Fibroblast of skin of right quadriceps (primary cell): ENCODE measurements around the gene NDC1.
"Not testable (repeated sequence)": the region's sequence is repeated elsewhere in the genome, so short reads cannot be mapped to it uniquely, and the experiment has no call there.

ENCODE experiments used
- DNase-seq: peaks from one replicate; pipeline ENCODE4 v3.0.0-alpha.2; 2013

The NDC1 gene

GRCh38 chr1:53837924-53838653 lies at the start of gene NDC1:
Gene NDC1 (minus strand): TSS chr1:53838296. CDS start chr1:53838261, 35 bp downstream.
- peak; percentile 95 for DNase-seq

GRCh38 chr1:53883600-53883999 lies 45.5 kb upstream of the NDC1 start:
- DNase-seq = not testable (repeated sequence)

GRCh38 chr1:53881853-53882252 lies 43.8 kb upstream of the NDC1 start:
- DNase-seq = not testable (repeated sequence)

GRCh38 chr1:53878492-53879105 lies 40.5 kb upstream of the NDC1 start:
- DNase-seq = peak; percentile 46

GRCh38 chr1:53875150-53875549 lies 37.1 kb upstream of the NDC1 start:
- DNase-seq = not testable (repeated sequence)

- DNase-seq = no peak
Measured at GRCh38 chr1:53871773-53872484, 33.8 kb upstream of the NDC1 start.

- DNase-seq = peak; percentile 5
Measured at GRCh38 chr1:53871221-53871620, 33.1 kb upstream of the NDC1 start.

- DNase-seq = no peak
Measured at GRCh38 chr1:53869454-53870117, 31.5 kb upstream of the NDC1 start.

GRCh38 chr1:53868565-53868964 lies 30.5 kb upstream of the NDC1 start:
- no peak for DNase-seq

GRCh38 chr1:53862507-53862906 lies 24.4 kb upstream of the NDC1 start:
- DNase-seq = no peak

GRCh38 chr1:53860967-53861411 lies 22.9 kb upstream of the NDC1 start:
- peak; percentile 56 for DNase-seq

GRCh38 chr1:53851571-53852285 lies 13.6 kb upstream of the NDC1 start:
- no peak for DNase-seq

GRCh38 chr1:53850082-53850673 lies 12.1 kb upstream of the NDC1 start:
- no peak for DNase-seq

GRCh38 chr1:53847980-53848379 lies 9.9 kb upstream of the NDC1 start:
- no peak for DNase-seq

GRCh38 chr1:53842347-53842746 lies 4.3 kb upstream of the NDC1 start:
- DNase-seq = no peak

- DNase-seq = no peak
Measured at GRCh38 chr1:53838654-53838974, 518 bp upstream of the NDC1 start.

GRCh38 chr1:53837646-53837923 lies 511 bp downstream of the NDC1 start:
- no peak for DNase-seq

GRCh38 chr1:53835491-53835890 lies 2.6 kb downstream of the NDC1 start:
- peak; percentile 13 for DNase-seq

GRCh38 chr1:53834776-53835175 lies 3.3 kb downstream of the NDC1 start:
- no peak for DNase-seq

GRCh38 chr1:53833393-53833792 lies 4.7 kb downstream of the NDC1 start:
- no peak for DNase-seq

GRCh38 chr1:53826367-53826766 lies 11.7 kb downstream of the NDC1 start:
- DNase-seq = no peak

GRCh38 chr1:53825306-53825705 lies 12.8 kb downstream of the NDC1 start:
- DNase-seq = no peak

GRCh38 chr1:53822931-53823330 lies 15.2 kb downstream of the NDC1 start:
- no peak for DNase-seq
